Inflammatory macrophage treated with lipopolysaccharide for 4 hours (primary cell): ENCODE measurements around the gene NEUROD2.

Source experiments
- DNase-seq: peaks from one replicate; pipeline ENCODE4 v3.0.0-alpha.2; 2020

NEUROD2 gene

DNA sequence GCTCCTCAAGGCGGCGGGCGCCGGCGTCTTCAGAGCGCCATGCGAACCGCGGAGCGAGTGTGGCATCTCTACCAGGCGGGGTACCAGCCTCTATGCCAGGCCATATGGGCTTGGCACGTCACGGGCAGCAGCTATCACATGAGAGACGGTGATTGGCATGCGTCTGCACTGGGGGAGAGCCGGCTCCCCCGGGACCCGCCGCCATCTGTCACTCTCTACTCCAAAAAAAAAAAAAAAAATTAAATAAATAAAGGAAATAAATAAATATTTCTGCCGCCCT lies at the start of gene NEUROD2:
Gene NEUROD2, minus strand, starts transcription at position 70 of the 280 bp plus-strand sequence. CDS start 1,321 bp downstream, outside the sequence.
- no peak for DNase-seq

DNA sequence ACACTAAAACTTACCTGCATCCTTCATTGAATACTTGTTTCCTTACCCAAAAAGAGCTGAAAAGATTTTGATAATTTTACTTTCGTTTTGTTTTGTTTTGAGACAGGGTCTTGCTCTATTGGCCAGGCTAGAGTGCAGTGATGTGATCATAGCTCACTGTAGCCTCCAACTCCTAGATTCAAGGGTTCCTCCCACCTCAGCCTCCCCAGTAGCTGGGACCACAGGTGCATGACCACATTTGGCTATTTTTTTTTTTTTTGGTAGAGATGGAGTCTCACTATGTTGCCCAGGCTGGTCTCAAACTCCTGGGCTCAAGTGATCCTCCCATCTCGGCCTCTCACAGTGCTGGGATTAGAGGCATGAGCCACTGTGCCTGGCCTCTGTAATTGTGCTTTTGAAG lies 47.4 kb upstream of the NEUROD2 start:
- DNase-seq: no peak

DNA sequence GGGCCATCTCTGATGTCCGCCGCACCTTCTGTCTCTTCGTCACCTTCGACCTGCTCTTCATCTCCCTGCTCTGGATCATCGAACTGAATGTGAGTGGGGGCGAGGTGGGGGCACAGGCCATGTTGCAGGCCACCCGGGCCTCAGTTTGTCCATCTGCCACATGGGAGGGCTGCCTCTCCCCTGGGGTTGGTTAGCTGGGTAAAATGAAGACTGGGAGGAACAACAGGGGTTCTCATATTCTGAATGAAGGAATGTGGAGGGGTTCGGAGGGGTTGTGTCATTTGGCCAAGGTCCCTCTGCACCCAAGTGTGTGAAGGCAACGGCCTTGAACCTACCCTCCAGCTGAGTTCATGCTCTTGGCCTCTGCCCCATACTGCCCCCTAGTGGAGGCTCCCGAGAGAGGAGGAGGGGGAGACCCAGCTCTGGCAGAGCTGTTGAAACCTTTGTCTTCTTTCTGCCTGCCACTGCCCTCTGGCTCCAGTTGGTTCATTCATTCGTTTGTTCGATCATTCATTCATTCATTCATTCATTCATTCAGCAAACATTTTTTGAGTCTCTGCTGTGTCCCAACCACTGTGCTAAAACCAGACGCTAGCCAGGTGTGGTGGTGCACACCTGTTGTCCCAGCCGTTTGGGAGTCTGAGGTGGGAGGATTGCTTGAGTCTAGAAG lies 46.1 kb upstream of the NEUROD2 start:
- DNase-seq: peak; percentile 73

DNA sequence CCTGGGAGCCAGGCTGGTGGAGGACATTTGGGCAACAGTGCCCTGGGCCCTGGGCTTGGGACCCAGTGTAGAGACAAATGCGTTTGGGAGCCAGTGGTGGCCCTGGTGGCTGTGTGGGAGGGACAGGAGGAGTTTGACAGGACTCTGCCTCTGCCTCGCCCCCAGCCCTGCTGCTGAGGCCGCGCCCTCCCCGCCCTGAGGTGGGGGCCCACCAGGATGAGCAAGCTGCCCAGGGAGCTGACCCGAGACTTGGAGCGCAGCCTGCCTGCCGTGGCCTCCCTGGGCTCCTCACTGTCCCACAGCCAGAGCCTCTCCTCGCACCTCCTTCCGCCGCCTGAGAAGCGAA lies 45.6 kb upstream of the NEUROD2 start:
- no peak for DNase-seq

DNA sequence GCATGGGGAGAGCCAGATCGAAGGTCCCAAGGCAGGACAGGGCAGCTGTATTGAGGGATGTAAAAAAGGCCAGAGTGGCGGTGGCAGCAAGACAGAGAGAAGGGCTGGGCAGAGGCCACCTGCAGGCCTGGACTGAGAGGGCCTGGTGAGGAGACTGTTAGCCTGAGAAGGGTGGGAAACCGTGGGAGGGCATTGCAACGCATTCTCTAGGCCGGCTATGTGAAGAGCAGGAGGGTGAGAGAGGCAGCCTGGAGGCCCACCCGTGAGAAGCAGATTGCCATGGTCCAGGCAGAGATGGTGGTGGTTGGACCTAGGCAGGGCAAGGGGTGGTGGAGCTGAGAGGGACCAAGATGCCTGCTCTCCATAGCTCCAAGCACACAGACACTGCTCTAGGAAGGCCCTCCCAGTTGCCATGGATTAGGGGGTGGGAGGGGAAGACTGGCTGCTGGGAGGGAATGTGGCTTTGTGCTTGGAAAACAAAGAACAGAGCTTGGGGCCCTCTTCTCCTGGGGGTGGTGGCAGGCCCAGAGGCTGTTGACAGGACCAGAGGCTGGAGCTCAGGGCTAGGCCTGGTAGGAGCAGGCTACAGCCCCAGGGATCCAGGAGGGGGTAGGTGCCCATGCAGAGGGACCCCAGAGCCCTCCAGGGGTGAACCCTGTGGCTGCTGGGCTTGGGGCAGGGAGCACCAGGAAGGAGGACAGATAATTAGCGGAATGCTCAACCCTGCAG lies 45.0 kb upstream of the NEUROD2 start:
- DNase-seq: no peak

DNA sequence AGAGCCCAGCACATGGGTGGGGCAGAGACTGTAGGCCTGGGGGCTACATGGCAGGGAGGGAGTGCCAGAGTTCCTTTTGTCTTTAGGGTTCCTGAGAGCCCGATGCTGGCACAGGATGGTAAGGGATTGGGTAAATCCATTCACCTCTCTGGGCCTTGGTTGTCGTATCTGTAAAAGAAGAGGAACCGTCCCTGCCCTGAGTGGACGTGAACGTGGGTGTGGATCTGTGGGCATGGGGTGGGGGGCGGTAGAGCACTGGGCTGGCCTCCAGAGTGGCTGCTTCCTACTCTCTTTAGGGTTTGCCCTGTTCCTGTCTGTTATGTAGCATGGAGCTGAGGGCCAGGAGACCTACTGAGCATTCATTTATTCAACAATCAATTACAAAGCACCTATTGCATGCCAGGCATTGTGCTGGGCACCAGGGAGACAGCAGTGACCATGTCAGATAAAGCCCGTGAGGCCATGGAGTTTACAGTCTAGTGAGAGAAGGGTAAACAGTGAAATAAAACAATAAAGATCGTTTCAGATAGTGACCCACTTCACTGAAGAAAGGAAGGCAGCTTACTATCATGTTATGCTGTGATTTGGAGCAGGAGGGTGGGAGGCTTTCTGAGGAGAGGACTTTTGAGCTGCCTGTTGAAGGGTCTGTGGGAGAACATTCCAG lies 44.3 kb upstream of the NEUROD2 start:
- DNase-seq: no peak

DNA sequence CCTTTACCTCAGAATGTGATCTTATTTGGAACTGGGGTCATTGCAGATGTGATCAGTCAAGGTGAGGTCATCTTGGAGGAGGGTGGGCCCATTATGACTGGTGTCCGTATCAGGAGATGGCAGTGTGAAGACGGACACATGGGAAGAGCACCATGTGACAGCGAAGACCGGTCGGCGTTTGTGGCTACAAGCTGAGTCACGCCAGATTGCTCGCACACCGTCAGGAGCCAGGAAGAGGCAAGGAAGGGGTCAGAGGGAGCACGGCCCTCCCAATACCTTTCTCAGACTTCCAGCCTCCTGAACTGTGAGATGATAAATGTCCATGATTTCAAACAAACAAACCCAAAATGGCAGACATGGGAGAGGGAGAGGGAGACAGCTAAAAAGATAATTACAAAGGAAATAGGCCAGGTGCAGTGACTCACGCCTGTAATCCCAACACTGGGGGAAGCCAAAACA lies 42.4 kb upstream of the NEUROD2 start:
- DNase-seq: no peak

DNA sequence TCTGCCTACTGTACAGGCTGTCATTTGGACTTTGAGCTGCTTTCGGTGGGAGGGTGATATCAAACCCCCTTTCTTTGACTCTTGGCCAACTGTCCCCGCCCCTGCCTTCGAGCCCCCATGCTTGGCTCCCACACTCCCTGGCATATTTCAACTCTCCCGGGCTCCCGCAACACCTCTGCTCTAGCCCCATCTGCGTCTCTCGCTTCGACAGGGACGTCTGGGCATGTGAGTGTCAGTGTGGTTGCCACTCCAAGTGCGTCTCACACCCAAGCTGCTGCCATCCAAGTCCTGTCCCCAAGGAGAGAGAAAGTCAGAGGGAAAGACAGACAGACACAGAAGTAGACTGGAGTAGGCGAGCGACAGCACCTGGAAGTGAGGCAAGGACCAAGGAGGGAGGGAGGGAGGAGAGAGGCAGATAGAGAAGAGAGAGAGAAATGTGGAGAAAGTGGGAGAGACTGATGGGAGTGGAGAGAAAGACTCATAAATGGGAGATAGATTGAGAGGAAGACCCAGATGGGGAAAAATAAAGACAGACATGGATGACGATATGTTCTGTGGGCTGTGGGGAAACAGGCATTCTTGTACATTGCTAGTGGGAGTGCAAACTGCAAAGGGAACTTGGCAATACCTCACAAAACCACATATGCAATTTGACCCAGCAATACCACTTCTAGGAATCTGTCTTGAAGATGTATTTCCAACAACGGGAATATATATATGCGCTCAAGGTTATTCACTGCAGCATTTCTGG lies 41.1 kb upstream of the NEUROD2 start:
- peak; percentile 63 for DNase-seq

DNA sequence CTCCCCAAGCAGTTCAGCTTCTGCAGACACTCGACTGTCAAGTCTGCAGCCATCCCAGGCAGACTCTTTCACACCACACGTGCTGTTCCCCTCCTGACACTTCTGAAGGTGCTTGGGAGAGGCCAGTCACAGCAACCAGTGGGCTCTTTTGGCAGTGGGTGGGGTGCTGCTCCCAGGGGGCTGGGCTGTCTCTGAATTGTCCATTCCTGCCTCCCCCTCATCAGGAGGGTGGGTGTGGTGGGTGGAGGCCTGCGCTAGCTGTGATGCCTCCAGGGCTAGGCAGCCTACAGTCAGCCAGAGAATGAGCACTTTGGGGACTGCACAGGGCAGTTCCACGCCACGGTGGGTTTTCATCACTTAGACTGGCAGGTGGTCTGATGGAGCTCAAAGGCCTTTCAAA lies 39.5 kb upstream of the NEUROD2 start:
- DNase-seq: no peak

DNA sequence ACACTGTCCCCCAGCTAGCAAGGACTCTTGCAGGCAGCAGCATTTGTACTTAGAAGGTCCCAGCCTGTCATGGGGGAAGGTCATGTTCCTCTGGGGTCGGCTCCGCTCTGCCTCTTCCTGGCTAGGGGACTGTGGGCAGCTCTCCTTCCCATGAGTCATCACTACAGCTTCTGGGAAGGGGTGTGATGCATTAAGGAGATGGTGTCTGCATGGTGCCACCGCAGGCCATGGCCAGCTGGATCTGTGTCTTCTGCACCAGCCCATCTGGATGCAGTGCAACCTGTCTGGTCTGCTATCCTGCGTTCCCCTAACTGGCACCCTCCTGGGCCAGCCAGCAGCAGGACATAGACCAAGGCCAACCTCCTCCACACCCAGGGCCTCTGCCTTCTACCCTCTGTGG lies 35.6 kb upstream of the NEUROD2 start:
- no peak for DNase-seq

DNA sequence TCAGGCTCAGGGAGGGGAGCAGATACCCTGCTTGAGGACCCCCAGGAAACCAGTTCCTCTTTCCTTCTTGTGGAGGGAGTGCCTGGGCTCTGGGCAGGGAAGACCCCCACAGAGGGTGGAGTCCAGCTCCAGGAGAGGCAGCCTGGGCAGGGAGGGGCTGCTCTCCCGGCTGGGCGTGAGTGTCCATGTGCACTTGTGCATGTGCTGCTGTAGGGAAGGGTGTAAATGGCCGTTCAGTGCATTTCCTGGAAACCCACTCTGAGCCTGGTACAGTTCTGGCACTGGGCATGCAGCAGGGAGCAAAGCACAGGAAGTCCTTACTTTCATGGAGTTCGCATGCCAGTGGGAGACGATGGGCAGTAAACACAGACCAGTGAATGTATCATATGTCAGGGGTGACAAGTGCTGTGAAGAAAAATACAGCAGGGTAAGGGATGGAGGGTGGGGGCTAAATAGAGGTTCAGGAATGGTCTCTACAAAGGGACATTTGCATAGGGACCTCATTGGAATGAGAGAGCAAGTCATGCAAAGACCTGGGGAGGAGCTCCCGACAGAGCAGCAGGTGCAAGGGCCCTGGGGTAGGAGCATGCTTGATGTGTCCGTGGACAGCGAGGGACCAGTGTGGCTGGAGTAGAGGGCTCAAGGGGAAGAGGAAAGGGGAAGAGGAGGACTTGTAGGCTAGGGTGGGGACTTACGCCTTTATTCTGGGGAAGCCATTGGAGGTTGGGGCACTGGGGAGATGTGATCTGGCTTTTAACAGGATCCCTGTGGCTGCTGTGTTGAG lies 34.8 kb upstream of the NEUROD2 start:
- DNase-seq: no peak

DNA sequence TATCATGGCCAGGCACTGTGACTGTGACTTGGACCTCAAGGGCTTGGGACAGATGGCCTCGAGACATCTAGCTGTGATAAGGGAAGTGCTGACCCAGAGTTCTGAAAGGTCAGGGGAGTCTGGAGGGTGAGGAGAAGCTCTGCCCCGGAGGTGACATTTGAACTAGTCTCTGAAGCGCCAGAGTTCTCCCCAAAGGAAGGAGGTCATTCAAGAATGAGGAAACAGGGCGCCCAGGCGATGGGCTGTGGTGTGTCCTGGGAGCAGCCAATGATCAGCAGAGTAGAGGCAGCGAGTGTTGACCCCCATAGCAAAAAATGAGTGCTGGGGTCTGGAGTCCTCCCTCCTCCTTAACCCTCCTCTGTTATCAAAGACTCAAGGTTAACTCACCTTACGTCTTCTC lies 34.2 kb upstream of the NEUROD2 start:
- DNase-seq: peak; percentile 62

DNA sequence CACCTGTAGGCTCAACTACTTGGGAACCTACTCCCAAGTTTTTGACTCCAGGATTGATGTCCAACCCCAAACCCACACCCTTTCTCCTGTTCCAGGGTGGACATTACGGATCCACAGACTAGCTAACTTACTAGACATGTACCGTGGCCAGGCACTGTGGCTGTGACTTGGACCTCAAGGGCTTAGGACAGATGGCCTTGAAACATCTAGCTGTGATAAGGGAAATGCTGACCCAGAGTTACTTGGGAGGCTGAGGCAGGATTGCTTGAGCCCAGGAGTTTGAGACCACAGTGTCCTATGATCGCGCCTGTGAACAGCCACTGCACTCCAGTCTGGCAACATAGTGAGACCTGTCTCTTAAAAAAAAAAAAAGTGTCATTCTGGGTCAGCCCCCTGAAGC lies 33.4 kb upstream of the NEUROD2 start:
- no peak for DNase-seq

DNA sequence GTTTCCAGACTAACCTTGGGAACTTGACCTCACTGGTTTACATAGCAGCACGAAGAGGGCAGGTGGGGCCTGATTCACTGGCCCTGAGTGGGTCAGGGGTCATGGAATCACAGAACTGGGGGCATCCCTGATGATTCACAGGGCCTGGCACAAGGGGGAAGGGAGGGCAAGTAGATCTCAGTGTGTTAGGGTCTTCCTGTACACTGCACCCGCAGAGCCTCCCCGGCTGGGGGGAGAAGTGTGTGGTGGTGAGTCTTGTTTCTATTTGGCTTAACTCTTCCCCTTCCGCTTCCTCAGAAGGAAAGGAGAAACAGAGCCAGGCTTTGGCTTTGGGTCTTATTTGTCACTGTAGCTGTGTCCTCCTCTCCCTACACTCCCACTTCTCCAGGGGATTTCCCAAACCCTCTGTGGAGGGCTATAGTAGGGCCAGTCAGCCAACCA lies 32.9 kb upstream of the NEUROD2 start:
- peak; percentile 69 for DNase-seq

DNA sequence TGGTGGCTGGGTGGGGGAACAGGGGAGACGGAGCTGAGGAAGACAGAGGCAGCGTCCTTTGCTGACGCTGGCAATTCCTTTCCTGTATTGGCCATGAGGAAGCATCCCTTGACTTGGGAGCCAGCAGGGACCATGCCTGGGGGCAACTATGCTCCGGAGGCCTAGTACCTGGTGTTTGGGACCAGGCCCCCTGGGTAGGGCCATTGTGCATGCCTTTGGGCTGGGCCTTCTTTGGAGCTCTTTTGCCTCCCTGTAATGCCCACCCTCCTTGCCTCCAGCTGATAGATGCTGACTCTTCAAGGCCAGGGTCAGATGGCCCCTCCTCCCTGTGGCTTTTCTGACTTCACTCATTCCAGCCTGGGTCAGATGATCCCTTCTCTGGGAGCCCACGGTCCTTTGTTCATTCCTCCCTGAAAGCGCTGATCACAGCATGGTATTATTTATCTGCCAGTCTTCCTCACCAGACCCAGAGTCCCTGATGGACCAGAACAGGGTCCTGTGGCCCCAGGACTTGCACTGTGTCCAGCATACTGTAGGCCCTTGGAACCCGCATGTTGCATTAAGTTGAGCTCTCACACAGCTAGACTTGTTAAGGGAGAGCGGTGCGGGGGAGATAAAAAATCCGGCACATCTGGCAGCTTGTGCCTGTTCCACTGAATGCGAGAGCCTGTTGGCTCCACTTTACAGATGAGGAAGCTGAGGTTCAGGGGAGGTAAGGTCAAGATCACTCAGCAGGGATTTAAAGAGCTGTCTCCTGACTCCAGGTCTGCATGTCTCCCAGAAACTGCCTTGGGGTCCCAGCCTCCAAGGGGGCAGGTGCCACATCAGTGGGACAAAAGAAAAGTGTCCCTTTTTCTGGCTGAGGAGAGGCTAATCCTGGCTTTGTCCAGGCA lies 32.1 kb upstream of the NEUROD2 start:
- no peak for DNase-seq

DNA sequence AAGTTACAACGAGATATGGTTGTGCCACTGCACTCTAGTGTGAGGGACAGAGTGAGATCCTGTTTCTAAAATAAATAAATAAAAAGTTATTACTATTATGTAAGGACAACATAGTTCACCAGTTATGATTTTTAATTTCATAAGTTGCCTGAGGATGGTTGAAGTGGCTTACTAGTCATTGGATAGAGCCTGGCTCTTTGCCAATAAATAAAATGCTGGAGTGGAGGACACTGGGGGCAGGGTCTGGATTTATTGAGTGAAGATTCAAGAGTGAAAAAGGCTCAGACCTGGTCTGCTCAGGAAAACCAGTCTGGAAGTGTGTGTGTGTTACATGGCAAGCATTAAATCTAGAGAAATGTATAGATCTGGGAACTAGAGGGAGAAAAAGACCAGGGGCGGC lies 31.3 kb upstream of the NEUROD2 start:
- DNase-seq: no peak

DNA sequence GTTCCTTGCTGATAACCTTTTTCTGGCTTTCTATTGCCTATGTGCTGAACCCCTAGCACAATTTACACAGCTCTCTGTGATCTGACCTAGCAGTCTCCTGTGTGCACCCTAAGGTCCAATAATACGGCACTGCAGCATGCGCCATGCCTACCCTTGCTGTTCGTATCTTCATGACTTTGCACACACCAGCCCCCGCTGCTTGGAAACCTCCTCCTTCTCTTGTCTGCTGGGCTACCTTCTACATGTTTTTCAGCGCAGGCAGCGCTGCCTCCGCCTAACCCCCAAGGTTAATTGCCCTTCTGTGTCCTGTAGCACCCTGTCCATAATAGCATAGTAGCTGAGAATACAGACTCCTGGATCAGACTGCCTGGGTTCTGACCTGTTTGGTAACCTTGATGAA lies 30.6 kb upstream of the NEUROD2 start:
- DNase-seq: no peak

DNA sequence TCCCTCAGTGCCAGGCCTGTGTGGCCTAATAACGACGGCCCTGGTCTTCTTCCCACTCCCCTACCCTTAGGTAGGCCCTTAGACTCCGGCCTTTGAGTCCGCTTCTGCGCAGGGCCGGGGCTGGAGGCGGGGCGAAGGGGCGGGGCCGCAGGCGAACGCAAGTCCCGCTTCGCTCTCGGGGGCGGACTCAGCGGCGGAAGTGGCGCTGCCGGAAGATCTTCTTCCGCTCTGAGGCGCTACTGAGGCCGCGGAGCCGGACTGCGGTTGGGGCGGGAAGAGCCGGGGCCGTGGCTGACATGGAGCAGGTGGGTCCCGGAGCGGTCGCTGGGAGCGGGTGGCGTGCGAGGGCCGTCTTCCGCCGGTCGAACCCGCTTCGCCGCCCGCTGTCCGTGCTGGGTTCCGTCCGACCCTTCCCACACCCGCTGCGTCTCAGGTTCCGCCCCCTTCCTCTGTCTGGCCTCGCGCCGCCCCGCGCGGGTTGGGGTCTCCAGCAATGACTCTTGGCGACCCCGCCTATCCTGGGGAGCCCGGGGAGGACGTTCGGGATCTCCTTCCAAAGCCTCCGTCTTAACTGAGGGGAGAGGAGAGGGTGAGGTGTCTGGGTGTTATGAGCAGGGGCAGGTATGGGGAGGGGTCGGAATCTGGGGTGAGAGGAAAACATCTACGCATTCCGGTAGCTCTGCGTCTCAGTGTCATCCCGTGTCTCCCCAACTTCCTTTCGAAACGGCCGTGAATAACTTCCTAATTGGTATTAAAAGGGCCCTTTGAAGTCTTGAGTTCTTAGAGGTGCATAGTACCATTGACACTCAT lies 29.4 kb upstream of the NEUROD2 start, which contains the start of gene STARD3:
Gene STARD3, plus strand, starts transcription at position 218 of the 810 bp plus-strand sequence. CDS start 16,388 bp downstream, outside the sequence.
- DNase-seq: peak; percentile 91

DNA sequence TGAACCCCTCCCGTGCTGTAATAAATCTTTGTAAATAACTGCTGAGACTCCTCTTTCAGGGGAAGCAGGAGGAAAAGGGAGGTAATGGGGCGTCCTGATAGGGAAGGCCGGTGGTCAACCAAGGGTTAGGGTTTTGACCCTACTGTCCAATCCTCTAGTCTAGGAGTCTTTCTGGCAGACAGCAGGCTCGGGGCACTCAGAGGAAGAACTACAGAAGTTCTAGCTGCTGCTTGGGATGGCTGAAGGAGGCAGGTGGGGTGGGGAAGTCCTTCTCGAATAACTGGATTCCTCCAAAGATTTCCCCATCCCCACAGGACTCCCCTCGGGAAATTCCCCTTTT lies 28.8 kb upstream of the NEUROD2 start:
- no peak for DNase-seq

DNA sequence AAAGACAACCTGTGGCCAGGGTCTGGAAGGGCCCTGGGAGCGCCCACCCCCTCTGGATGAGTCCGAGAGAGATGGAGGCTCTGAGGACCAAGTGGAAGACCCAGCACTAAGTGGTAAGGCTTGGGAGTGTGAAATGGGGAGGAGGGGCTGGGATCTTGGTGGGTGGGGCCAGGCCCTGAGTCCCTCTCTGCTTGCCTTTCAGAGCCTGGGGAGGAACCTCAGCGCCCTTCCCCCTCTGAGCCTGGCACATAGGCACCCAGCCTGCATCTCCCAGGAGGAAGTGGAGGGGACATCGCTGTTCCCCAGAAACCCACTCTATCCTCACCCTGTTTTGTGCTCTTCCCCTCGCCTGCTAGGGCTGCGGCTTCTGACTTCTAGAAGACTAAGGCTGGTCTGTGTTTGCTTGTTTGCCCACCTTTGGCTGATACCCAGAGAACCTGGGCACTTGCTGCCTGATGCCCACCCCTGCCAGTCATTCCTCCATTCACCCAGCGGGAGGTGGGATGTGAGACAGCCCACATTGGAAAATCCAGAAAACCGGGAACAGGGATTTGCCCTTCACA lies 28.0 kb upstream of the NEUROD2 start:
- DNase-seq: no peak
